ENCODE measurements around the gene DAPK1.

DAPK1 gene

DNA sequence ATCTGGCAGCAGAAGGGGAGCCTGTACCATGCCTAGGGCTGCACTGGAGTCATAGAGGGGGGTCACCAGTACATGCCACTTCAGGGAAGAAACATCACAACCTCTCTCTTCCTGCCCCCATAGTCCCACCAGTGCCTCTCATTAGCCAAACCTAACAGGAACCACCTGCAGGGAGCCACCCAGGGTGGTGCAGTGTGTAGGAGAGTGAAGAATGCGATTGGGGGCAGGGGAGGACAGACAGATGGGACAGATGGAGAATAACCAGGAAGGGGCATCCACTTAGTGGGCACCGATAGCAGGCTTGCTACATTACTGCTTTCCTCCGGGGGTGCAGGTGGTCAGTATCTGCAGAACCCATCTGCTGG is 19.2 kb downstream of the DAPK1 start:
- no peak for FAIRE-seq
- DNase-seq (ENCODE audit: low spot score) = no peak

DNA sequence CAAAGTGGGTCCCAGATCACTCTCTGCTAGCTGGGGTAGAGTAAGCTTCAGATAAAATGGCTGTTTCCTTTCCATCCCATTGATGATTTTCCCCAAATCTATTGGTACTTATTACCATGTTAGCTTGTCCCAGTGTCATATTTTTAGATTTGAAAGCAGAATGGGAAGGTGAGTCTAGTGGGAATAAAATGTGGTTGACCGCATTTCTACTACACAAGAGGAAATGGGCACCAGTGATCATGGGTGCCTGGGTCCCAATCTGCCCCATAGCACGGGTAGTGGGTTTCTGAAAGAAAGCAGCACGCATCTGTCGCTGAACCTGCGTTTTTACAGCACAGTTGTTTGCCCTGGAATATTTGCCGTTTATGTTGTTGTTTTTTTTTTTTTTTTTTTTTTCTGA is 20.1 kb downstream of the DAPK1 start:
- FAIRE-seq = no peak
- no peak for DNase-seq (ENCODE audit: low spot score)

DNA sequence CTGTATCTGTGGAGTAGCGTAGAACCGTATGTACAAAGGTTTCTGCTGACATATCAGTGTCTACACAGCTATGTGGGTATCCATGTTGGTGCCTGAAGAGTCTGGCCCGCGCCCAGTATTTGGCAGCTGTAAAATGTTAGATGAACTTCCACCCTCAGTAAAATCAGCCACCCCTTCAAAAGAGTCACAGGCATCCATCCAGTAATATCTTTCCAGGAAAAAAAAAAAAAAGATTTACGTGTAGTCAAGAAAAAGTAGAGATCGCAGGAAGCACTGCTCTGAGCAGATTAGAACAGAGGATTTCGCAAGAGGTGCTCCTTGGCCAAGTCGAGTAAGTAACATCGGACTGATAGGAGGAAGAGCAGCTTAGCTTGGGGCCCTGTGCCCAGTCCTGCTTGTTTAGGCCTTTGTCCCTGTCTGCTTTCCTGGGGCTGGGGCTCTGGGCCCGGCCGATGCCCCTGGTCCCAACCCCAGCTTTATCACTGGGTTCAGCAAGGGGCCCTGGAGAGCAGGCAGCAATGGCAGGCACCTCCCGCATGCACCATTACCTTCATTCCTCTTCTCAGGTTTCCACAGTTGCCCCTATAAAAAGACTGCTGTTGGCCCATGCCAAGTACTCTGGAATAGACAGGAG is 21.2 kb downstream of the DAPK1 start:
- no peak for FAIRE-seq
- DNase-seq (ENCODE audit: low spot score) = no peak

DNA sequence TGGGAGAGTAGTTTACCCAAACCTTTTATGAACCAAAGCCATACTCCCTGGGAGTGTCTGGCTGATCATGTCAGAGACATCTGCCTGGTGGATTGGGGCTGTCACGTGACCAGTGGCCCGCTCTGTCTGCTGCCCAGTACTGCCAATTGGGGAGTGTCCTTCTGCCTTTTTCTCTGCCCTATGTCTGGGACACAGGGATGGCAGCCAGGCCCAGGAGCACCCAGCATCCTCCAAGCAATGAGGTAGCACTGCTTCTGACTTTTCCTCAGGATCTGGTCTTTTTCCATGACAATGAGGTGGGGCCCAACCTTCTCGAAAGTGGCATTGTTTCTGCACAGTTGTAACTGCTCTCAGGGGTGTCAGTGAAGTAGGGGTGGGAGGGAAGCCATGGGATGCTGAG is 21.8 kb downstream of the DAPK1 start:
- DNase-seq (ENCODE audit: low spot score) = no peak
- no peak for FAIRE-seq

DNA sequence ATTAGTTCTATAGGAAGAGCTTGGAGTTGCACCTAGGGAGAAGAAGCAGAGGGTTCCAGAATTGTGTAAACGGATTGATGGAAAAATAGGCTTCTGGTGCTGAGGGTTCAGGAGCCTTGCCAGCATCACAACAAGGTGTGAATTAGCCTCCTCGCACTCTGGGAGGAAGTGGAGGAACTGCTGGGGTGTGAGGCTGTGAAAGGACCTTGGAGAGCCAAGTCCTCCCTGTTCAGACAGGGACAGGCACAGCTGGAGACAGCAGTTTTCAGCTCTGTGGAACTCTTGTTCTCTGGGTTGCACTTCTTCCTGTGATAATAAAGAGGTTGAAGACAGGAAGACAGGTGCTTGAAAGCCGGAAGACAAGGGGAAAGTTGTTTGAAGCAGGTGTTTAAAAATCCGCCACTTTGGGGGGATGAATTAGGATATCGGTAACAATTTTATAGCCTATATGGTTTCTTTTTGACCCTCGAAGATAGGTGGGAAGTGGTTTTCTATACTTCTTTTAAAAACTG is 22.6 kb downstream of the DAPK1 start:
- DNase-seq (ENCODE audit: low spot score) (no peak), FAIRE-seq (no peak)

DNA sequence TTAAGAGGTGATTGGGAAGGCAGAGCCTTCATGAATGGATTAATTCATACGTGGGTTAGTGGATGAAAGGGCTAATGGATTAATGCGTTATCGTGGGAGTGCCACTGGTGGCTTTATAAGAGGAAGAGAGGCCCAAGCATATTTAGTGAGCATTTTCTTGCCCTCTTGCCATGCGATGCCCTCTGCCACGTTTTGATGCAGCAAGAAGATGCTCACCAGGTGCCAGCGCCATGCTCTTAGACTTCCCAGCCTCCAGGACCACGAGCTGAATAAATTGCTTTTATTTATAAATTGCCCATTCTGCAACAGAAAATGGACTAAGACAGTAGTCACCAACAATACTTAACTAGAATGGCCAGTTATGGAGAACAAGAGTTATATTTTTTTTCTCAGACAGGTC is 24.2 kb downstream of the DAPK1 start:
- FAIRE-seq = no peak
- DNase-seq (ENCODE audit: low spot score) = no peak

DNA sequence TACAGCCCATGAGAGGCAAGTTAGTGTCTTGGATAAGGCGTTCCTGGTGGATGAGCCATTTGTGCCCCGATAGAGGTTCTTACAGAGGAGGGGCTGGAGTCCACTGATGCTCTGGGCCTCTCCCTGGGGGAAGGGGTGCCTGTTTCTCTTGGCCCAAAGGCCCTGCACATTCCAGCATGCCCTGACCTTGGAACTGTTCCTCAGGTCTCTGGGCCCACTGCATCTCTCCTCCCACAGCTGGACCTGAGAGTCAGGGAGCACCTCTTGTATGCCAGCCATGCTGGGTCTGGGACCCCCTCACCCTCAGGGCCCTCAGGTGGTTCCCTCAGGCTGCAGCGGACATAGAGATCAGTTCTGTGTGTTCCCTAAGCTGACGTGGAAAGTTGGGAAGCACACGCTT is 26.4 kb downstream of the DAPK1 start:
- DNase-seq (ENCODE audit: low spot score) (no peak), FAIRE-seq (no peak)

DNA sequence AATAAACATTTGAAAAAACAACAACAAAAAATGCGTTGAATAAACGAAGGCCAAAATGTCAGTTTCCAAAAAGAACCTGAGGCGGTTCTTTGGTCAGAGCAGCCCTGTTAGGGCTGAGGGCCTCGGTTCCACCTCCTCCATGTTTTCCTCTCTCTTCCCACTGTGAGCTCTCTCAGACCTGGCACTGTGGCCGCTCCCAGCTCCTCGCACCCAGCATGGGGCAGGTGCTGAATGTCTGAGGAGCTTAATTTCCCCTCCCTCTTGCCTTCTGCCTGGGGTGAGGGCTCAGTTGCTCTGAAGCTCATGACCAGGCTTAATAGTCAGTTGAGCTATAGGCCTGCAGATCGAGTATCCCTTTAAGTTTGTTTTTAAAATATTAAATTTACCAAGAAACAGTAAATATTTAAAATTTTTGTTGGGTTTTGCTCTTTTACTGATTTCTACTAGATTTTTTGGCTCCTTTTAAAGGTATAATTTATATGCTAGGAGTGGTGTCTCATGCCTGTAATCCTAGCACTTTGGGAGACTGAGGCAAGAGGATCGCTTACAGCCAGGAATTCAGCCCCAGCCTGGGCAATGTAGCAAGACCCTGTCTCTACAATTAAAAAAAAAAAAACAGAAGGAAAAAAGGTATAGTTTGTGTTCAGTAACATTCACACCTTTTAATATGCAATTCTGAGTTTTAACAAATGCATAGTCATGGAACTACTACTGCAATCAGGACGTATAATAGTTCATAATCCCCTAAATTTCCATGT is 28.1 kb downstream of the DAPK1 start:
- FAIRE-seq (no peak), DNase-seq (ENCODE audit: low spot score) (no peak)

DNA sequence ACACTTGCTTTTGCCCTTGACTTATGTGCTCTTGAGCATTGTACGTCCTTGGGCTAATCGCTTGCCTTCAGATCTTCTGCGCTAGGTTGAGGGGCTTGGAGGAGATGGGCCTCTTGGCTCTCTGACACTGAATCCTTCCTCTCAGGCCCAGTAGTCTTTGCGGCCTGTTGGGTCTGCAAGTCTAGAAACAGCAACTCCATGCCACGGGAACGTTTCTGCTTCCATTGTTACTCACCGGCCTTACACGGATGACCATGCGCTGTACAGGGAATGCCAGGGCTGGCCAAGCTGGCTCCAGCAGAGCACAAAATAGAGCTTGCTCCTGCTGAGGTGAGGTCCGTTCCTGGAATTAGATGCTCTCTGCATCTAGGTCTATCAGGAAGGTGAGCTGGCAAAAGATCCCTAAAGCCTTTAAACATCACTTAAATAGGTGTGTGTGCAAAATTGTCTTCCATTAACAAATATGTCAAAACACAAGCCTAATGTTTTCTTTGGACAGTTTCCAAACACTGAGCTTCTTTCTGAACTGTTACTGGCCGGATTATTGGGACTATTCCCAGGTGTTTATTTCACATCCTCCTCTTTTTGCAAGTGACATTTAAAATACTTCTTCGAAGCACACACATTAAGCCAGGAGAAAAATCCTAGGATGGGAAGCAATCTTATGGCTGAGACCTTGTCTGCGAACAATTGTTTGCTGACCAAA is 29.7 kb downstream of the DAPK1 start:
- FAIRE-seq (no peak), DNase-seq (ENCODE audit: low spot score) (no peak)

DNA sequence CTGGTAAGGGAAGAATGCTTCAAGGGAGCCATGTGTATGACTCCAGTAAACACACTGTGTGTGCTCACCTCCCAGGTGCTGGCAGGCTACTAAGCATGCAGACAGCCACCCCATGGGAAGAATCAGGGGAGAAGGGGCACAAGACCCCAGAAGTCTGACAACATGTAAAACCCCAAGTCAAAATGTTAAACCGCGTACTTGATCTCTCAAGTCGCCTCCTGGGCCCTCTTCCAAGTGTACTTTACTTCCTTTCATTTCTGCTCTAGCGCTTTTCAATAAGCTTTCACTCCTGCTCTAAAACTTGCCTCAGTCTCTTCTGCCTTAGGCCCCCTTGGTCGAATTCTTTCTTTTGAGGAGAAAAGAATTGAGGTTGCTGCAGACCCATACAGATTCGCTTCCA is 31.3 kb downstream of the DAPK1 start:
- DNase-seq (ENCODE audit: low spot score) = no peak
- no peak for FAIRE-seq

DNA sequence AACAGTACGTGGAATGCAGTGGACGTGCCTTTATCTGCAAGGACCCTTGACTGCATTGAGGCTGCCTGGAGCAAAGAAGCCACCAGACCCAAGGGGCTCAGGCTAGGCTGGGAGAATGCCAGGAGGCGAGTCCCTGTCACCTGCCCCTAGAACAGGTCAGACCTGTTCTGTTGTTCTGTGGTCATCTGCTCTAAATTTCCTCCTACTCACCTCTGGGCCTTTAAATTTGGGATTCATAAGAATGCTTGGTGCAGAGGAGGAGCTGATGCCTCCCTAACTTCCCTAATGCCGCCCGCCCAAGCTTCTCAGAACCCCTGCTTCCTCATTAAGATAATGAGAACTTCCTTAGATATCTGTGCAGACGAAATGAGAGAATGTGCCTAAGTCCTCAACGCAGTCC is 32.0 kb downstream of the DAPK1 start:
- FAIRE-seq = no peak
- no peak for DNase-seq (ENCODE audit: low spot score)

DNA sequence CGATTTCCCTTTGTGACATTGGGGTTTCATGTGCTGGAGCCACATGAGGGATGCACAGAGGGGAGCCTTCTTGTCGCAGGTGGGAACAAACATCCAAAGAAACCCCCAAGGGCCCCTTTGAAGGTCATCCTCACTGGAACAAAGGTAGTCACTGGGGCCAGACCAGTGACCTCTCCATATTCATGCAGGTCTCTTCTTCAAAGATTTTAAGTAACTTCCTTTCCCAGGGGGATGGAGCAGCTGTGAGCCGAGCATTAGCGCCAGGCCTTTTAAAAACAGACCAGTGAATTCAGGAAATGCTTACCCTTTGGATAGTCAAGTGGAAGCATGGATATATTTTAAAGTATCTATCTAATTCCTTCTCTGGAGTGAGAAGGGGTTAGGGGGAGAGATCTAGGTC is 33.0 kb downstream of the DAPK1 start:
- FAIRE-seq (no peak), DNase-seq (ENCODE audit: low spot score) (no peak)

DNA sequence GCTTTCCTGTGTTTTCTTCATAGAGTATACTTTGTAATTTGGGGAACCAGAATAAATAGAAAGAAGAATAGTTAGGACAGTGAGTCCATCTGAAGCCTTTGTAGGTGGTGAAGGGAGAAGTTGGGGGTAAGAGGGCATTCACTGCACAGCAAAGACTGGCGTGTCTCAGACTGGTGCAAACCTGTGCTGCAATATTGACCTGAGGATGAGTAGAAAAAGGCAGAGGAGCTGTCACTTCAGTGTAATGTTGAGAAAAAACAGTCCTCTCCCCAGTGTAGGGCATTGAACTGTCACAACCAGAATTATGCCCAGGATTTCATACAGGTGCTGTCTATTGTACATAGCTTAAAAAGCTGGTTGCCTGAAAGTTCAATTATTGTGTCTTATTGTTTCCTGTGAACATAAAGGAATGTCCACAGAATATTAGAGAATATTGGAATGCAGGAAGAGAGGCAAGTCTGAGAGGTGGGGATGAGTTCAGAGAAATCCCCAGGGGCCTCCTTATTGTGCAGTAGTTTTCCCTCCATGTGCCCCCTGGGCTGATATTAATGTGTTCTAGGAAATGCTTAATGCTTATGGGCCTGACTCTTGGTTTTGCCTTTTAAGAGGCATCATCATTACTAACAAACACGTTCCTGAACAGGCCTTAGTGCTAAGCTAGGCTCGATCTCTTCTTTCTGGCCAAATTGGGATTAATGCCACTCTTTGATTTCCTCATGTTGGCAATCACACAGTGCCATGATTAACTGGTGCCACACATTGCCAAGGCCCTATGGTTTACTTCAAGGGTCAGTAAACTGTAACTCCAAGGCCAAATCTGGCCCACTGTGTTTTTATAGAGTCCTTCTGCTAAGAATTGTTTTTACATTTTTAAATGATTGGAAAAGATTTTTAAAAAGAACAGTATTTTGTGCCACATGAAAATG is 34.0 kb downstream of the DAPK1 start:
- DNase-seq (ENCODE audit: low spot score) (no peak), FAIRE-seq (no peak)

DNA sequence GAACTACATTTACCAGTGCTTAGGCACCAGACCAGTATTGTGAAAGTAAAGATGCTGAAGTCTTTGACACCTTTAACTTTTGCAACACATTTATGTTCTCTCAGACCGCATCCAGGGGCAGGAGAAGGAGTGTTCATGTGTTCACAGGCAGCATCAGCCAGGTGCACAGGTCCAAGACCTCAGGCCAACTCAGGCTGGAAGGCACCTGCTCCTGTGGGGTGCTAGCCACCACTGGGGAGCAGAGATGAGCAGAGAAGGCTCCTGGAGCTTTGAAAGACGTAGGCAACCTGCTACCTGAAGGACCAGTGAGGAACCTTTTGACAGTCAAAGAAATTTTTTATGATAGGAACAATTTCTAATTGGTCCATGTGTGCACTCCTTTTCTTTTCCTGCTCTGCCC is 35.6 kb downstream of the DAPK1 start:
- DNase-seq (ENCODE audit: low spot score) (no peak), FAIRE-seq (no peak)

DNA sequence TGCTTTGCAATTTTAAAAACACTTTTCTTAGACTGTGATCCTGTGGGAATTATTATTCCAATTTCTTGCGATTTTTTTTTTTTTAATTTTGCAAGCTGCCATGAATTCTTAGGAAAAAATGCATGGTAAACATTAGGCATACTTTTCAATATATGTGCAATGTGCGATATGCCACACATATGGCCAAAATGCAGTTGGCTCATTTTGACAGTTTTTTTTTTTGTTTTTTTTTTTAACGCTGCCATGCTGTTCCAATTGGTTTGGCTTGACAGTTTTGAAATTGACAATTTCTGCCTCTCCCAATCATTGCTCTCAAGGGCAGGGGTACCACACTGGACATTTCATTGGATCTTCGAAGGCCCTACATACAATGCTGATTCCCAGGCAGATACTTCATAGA is 36.4 kb downstream of the DAPK1 start:
- FAIRE-seq = no peak
- DNase-seq (ENCODE audit: low spot score) = no peak

DNA sequence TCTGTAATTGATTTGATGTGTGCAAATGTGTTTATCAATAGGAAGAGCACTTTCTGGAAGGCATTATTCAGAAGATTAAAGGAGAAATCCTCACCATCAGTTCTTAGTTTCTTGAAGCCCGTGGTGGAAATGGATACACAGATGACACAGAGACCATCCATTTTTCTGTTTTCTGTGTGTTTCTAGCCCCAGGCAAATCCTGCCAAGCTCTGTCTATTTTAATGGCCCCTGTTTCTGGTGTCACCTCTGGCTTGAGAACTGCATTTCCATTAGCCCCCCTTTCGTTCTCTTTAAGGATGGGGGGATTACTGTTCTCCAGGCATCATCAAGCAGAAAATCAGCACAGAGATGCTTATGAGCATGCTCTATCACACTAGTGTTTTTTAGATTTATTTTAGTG is 37.3 kb downstream of the DAPK1 start:
- FAIRE-seq (no peak), DNase-seq (ENCODE audit: low spot score) (no peak)

DNA sequence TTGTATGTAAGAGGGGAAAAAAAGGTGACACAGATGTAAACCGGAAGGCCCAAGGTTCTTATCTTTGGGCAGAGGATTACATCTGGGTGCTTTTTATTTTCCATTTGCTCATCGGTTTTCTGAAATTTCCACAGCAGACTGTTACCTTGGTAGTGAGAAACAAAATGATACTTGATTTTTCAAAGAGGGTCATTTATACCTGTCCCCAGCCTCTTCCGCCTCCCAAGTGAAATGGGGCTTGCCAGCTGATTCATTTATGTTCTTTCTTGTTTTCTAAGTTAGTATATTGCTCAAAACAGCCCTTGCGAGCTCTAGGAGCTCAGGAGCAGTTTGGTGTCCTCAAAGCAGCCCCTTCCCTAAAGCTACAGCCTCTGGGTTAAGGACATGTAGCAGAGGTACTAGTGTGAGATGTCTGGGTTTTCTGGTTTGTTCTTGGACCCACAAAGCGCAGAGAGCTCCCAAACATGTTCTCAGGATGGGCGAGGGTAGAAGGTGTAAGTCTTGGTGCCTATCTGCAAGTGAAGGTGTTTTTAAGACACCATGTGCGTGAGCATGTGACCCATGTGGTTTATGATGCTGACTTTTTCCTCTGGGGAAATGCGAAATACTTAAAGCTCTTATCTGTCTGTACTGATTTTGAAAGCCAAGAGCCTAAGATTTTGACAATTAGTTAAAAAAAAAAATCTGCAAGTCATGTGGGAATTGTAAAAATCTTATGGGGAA is 38.3 kb downstream of the DAPK1 start:
- no peak for DNase-seq (ENCODE audit: low spot score)
- no peak for FAIRE-seq

DNA sequence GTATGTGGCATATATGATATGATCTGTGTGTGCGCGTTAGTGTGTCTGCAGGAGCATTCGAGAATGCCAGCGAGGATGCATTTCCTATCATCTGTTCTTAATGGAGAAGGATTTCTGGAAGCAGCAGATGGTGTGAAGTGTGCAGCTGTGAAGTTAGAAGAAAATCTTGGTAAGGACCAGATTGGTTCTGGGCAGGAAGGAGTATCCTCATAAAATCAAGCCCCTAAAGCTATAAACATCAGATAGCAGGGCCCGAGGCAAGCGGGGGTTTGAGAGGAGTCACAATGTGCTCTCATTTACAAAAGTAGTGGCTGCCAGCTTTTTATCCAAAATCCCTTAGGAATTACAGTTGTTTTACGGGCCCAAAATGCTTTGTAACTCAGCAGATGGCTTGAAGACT is 40.0 kb downstream of the DAPK1 start:
- DNase-seq (ENCODE audit: low spot score) (no peak), FAIRE-seq (no peak)

DNA sequence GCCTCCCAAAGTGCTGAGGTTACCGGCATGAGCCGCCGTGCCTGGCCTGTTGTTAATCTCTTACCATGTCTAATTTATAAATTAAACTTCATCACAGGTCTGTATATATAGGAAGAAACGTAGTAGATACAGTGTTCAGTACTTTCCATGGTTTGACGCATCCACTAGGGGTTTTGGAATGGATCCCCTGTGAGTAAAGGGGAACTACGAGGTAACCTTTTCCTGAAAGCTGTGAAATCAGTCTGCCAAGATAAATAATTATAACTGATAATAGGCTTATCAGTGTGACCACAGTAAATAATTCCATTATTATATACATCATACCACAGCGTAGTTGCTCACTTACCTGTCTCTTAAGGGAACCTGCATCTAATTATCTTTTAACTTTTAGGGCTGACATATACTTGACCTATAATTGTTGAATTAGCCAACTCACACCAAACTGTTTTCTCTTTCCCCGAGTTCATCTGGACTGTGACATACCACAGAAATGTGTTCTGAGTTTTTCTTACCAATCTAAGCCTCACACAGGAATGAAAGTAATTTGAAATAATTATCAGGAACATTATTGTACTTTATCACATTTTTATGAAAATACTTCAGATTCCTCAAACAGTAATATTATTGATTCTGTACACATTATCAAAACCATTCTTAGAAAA is 42.9 kb downstream of the DAPK1 start:
- FAIRE-seq (no peak), DNase-seq (ENCODE audit: low spot score) (no peak)

DNA sequence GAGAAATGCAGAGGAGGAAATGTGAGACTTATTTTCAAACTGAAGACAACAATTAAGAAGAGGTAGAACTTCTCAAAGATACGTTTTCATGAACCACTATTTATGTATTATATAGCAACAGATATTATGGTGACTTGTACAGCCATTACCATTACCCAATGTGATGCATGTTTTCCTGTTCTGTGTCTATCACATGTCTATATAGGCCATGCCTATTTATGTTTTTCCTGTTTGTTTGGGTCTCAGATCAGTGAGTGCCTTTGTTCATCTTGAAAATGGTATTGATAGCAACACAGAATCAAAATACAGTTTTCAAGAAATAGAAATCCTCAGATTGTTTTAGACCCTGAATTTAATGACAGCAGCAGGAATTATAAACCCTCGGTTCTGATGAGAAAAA is 44.0 kb downstream of the DAPK1 start:
- DNase-seq (ENCODE audit: low spot score) (no peak), FAIRE-seq (no peak)

All from RCC 7860 (cell line).